Skin epidermis (tissue), 12 donors: ENCODE data around the gene CIRBP.

Experiments
- H3K27ac ChIP-seq, 21 experiments: fragments of 200-600 bp; sonication (generic) in 11 of 21; one replicate each; pipeline ENCODE4 v1.5.0; 2020; ENCODE audit warnings: mild to moderate bottlenecking in 3 of 21, inconsistent platforms in 2 of 21, moderate library complexity in 2 of 21
- H3K4me3 ChIP-seq, 7 experiments: fragments of 200-600 bp; sonication (generic) in 2 of 7; one replicate each; pipeline ENCODE4 v1.5.0; 2020; ENCODE audit warnings: inconsistent platforms in 2 of 7, mild to moderate bottlenecking in 2 of 7, moderate library complexity in 1 of 7

The CIRBP gene

GRCh38 chr19:1263188-1263587, 5.9 kb upstream of the CIRBP start:
- no peak overlapping the region for H3K4me3 ChIP-seq
- peak overlapping the region in 19 of 21 experiments; percentile 87 to 99 (median 95) for H3K27ac ChIP-seq

GRCh38 chr19:1264801-1265614, 4.1 kb upstream of the CIRBP start:
- Histone ChIP-seq H3K4me3 (no peak overlapping the region), H3K27ac (peak overlapping the region in 20 of 21 experiments; percentile 71 to 99 (median 86))

- Histone ChIP-seq H3K4me3 (peak overlapping the region; percentile 32 to 59 (median 51)), H3K27ac (peak overlapping the region; percentile 29 to 99 (median 86))
These were observed 3.5 kb upstream of the CIRBP start for GRCh38 chr19:1265615-1266128.

- Histone ChIP-seq H3K4me3 (peak overlapping the region; percentile 32 to 59 (median 51)), H3K27ac (peak overlapping the region; percentile 50 to 99 (median 86))
These were observed 2.8 kb upstream of the CIRBP start for GRCh38 chr19:1266129-1266915.

- H3K4me3 ChIP-seq, result peak overlapping the region; percentile 32 to 59 (median 51)
- peak overlapping the region; percentile 50 to 99 (median 86) for H3K27ac ChIP-seq
These were observed 2.1 kb upstream of the CIRBP start for GRCh38 chr19:1266916-1267476.

GRCh38 chr19:1267477-1268225, 1.5 kb upstream of the CIRBP start:
- Histone ChIP-seq H3K4me3 (peak overlapping the region; percentile 32 to 59 (median 51)), H3K27ac (peak overlapping the region in 11 of 21 experiments; percentile 34 to 100 (median 84))

GRCh38 chr19:1268226-1269064, 687 bp upstream of the CIRBP start:
- peak overlapping the region in 3 of 7 experiments; percentile 50 to 71 (median 67) for H3K4me3 ChIP-seq

GRCh38 chr19:1269478-1270212, 513 bp downstream of the CIRBP start:
- peak overlapping the region; percentile 87 to 100 (median 96) for H3K27ac ChIP-seq
- H3K4me3 ChIP-seq, result peak overlapping the region; percentile 50 to 74 (median 70)

More at GRCh38 chr19:1268226-1269064, 687 bp upstream of the CIRBP start:
- H3K27ac ChIP-seq, result peak overlapping the region in 17 of 21 experiments; percentile 11 to 100 (median 91)

GRCh38 chr19:1270213-1270853, 1.2 kb downstream of the CIRBP start:
- peak overlapping the region; percentile 50 to 74 (median 70) for H3K4me3 ChIP-seq
- H3K27ac ChIP-seq, result peak overlapping the region; percentile 8 to 100 (median 95)

GRCh38 chr19:1270854-1271527, 1.9 kb downstream of the CIRBP start:
- Histone ChIP-seq H3K27ac (peak overlapping the region in 18 of 21 experiments; percentile 8 to 100 (median 94)), H3K4me3 (peak overlapping the region; percentile 9 to 74 (median 70))

GRCh38 chr19:1271528-1272422, 2.6 kb downstream of the CIRBP start:
- Histone ChIP-seq H3K4me3 (peak overlapping the region in 2 of 7 experiments; percentile 67 to 70), H3K27ac (peak overlapping the region in 13 of 21 experiments; percentile 34 to 100 (median 97))

GRCh38 chr19:1272423-1273262, 3.5 kb downstream of the CIRBP start:
- Histone ChIP-seq H3K4me3 (no peak overlapping the region), H3K27ac (peak overlapping the region in 10 of 21 experiments; percentile 2 to 100 (median 94))

GRCh38 chr19:1273263-1274041, 4.3 kb downstream of the CIRBP start:
- no peak overlapping the region for H3K4me3 ChIP-seq
- peak overlapping the region in 10 of 21 experiments; percentile 24 to 98 (median 96) for H3K27ac ChIP-seq
